ENCODE data around the gene MYO9A. TPM values are rescaled to one million over a fixed set of nuclear protein-coding genes. Genes with fewer than 3 reads are reported as not detected.

The MYO9A gene
- polyA plus RNA-seq, 4 donors, result 1.6 to 10.1 (median 2.6) TPM

DNA sequence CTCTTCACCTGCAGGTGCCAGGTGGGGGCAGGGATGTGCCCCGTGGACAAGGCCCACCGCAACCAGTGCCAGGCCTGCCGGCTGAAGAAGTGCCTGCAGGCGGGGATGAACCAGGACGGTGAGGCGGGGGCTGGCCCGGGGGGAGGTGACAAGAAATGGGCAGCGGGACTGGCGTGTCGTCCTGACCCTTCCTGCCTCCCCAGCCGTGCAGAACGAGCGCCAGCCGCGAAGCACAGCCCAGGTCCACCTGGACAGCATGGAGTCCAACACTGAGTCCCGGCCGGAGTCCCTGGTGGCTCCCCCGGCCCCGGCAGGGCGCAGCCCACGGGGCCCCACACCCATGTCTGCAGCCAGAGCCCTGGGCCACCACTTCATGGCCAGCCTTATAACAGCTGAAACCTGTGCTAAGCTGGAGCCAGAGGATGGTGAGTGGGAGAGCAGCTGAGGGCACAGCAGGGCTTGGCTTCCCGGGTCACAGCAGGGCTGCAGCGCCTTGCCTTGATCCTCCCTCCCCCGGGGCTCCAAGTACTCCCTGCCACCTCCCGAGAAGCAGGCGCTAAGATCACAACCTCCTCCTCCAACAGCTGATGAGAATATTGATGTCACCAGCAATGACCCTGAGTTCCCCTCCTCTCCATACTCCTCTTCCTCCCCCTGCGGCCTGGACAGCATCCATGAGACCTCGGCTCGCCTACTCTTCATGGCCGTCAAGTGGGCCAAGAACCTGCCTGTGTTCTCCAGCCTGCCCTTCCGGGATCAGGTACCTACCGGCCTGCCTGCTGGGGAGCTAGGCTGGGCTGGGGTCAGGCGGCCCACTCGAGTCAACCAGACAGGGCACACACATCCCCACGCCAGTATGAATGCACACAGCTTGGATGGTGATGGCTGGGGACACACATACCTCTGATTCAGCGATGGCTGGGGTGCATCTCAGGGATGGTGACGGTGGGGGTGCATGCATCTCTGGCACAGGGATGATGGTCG is 305.9 kb downstream of the MYO9A start:
- no peaks in the 10 kb centered on the region for H3K4me1 ChIP-seq (ENCODE audit: control insufficient read depth in 3 of 3, insufficient read depth in 2 of 3, low read depth in 1 of 3, low read length in 2 of 3)
- WGBS, 3 donors, result 91% methylated on average over 35 to 38 of the region's 38 CpGs
- H3K36me3 ChIP-seq (ENCODE audit: control insufficient read depth in 3 of 3, insufficient read depth in 2 of 3, low read depth in 1 of 3, low read length in 3 of 3), result no peaks in the 10 kb centered on the region
- H3K27me3 ChIP-seq (ENCODE audit: control insufficient read depth in 3 of 3, insufficient read depth in 3 of 3, low read length in 3 of 3), result peaks cover 0 to 6% (median 0%) of the 10 kb centered on the region in 3 donors
- no peak overlapping the region for H3K27ac ChIP-seq (ENCODE audit: low read depth in 1 of 3, low read length in 2 of 3)
- H3K9me3 ChIP-seq (ENCODE audit: control insufficient read depth in 2 of 2, insufficient read depth in 1 of 2, low read depth in 1 of 2, low read length in 1 of 2), result no peaks in the 10 kb centered on the region
- no peak for FAIRE-seq
- no peak overlapping the region for H3K4me3 ChIP-seq (ENCODE audit: low read depth in 1 of 3, low read length in 3 of 3)
- no peak for DNase-seq

DNA sequence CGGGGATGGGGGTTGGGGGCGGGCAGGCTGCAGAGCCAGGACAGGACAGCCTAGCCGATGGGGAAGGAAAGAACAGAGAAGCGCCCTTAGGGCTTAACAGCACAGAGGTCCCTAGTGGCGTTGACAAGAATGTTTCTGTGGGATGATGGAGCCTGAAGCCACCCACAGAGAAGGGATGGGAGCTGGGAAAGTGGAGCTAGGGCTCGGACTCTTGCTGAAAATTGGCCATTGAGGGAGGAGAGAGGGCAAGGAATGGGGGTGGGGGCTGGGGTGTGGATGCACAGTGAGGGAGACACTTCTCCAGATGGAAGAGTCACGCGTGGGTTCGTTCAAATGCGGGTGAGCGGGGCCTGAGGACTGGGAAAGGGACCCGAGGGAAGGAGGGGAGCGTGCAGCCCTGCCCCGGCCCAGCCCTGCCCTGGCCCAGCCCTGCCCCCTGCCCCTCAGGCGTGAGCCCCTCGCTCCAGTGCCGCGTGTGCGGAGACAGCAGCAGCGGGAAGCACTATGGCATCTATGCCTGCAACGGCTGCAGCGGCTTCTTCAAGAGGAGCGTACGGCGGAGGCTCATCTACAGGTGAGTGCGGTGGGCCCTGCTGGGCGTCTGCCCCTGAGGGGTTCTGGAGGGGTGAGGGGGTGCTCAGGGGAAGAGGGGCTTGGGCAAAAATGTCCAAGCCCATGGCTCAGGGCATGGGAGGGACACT is 306.8 kb downstream of the MYO9A start:
- DNase-seq (no peak), FAIRE-seq (no peak)
- no peak overlapping the region for H3K27ac ChIP-seq (ENCODE audit: low read depth in 1 of 3, low read length in 2 of 3)
- H3K4me1 ChIP-seq (ENCODE audit: control insufficient read depth in 3 of 3, insufficient read depth in 2 of 3, low read depth in 1 of 3, low read length in 2 of 3), result peaks cover 0 to 3% (median 0%) of the 10 kb centered on the region in 3 donors
- no peaks in the 10 kb centered on the region for H3K9me3 ChIP-seq (ENCODE audit: control insufficient read depth in 2 of 2, insufficient read depth in 1 of 2, low read depth in 1 of 2, low read length in 1 of 2)
- H3K36me3 ChIP-seq (ENCODE audit: control insufficient read depth in 3 of 3, insufficient read depth in 2 of 3, low read depth in 1 of 3, low read length in 3 of 3), result no peaks in the 10 kb centered on the region
- H3K27me3 ChIP-seq (ENCODE audit: control insufficient read depth in 3 of 3, insufficient read depth in 3 of 3, low read length in 3 of 3), result peaks cover 0 to 6% (median 0%) of the 10 kb centered on the region in 3 donors
- 90 to 92% (median 91%) methylated on average over 26 to 27 of the region's 27 CpGs for WGBS, 3 donors
- no peak overlapping the region for H3K4me3 ChIP-seq (ENCODE audit: low read depth in 1 of 3, low read length in 3 of 3)

DNA sequence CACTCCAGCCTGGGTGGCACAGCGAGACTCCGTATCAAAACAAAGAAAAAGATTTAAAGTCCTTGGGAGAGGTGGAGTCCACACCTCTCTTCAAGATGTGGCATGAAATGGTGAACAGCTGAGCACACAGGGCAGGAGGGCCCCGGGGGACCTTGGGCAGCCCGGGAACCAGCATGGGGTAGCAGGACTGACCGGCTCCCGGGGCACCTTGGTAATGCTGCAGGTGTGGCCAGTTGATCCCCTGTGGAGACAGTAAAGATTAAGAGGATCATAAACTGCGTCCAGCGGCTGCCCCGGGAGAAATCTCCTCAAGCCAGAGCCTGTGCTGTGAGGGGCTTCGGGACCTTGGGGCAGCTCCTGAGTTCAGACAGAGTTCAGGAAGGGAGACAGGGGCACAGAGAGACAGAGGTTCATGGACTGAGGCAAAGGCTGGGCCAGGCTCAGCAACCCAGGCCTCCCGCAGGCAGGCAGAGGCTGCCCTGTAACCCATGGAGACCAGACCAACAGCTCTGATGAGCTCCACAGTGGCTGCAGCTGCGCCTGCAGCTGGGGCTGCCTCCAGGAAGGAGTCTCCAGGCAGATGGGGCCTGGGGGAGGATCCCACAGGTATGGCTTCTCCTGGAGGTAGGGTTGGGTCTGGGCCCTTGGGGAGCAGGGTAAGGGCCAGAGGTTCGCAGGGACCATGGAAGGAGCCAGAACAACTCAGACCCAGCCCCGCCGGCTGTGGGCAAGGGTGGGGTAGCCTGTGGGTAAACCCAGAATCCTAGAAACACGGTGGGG is 307.5 kb downstream of the MYO9A start, which contains the start of gene NR2E3:
Gene NR2E3, plus strand, starts transcription at position 299 of the 780 bp plus-strand sequence. Its CDS starts 190 bp downstream, at position 489.
- FAIRE-seq, result no peak
- no peaks in the 10 kb centered on the region for H3K9me3 ChIP-seq (ENCODE audit: control insufficient read depth in 2 of 2, insufficient read depth in 1 of 2, low read depth in 1 of 2, low read length in 1 of 2)
- H3K27me3 ChIP-seq (ENCODE audit: control insufficient read depth in 3 of 3, insufficient read depth in 3 of 3, low read length in 3 of 3), result peaks cover 0 to 6% (median 0%) of the 10 kb centered on the region in 3 donors
- H3K27ac ChIP-seq (ENCODE audit: low read depth in 1 of 3, low read length in 2 of 3), result no peak within 1 kb of the TSS
- 64 to 73% (median 69%) methylated on average over 16 of the region's 16 CpGs for WGBS, 3 donors
- no peak for DNase-seq
- no peaks in the 10 kb centered on the region for H3K36me3 ChIP-seq (ENCODE audit: control insufficient read depth in 3 of 3, insufficient read depth in 2 of 3, low read depth in 1 of 3, low read length in 3 of 3)
- H3K4me1 ChIP-seq (ENCODE audit: control insufficient read depth in 3 of 3, insufficient read depth in 2 of 3, low read depth in 1 of 3, low read length in 2 of 3), result peaks cover 0 to 3% (median 0%) of the 10 kb centered on the region in 3 donors
- H3K4me3 ChIP-seq (ENCODE audit: low read depth in 1 of 3, low read length in 3 of 3), result no peak within 1 kb of the TSS

DNA sequence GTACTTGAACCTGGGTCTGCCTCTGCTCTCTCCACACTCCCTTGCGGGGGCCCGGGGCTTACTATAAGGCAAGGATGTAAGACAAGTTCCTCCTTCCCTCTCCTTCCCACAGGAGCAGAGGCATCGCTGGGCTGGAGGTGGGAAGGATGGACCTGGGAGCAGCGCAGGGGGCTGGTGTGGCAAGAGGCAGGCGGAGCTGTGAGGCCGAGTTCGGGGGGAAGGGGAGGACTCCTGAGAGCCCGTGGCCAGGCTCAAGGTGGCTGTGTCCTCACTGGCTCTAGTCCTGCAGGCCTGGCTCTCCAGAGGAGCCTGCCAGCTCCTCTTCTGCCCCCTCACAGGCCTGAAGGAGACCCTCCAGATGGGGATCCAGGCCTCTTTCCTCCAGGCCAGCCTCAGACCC is 308.6 kb downstream of the MYO9A start:
- 85 to 95% (median 89%) methylated on average over 8 of the region's 8 CpGs for WGBS, 3 donors
- H3K4me1 ChIP-seq (ENCODE audit: control insufficient read depth in 3 of 3, insufficient read depth in 2 of 3, low read depth in 1 of 3, low read length in 2 of 3), result peaks cover 0 to 3% (median 0%) of the 10 kb centered on the region in 3 donors
- no peak overlapping the region for H3K27ac ChIP-seq (ENCODE audit: low read depth in 1 of 3, low read length in 2 of 3)
- no peak for DNase-seq
- no peak for FAIRE-seq
- H3K36me3 ChIP-seq (ENCODE audit: control insufficient read depth in 3 of 3, insufficient read depth in 2 of 3, low read depth in 1 of 3, low read length in 3 of 3), result no peaks in the 10 kb centered on the region
- H3K4me3 ChIP-seq (ENCODE audit: low read depth in 1 of 3, low read length in 3 of 3), result no peak overlapping the region
- peaks cover 0 to 6% (median 0%) of the 10 kb centered on the region in 3 donors for H3K27me3 ChIP-seq (ENCODE audit: control insufficient read depth in 3 of 3, insufficient read depth in 3 of 3, low read length in 3 of 3)
- no peaks in the 10 kb centered on the region for H3K9me3 ChIP-seq (ENCODE audit: control insufficient read depth in 2 of 2, insufficient read depth in 1 of 2, low read depth in 1 of 2, low read length in 1 of 2)

DNA sequence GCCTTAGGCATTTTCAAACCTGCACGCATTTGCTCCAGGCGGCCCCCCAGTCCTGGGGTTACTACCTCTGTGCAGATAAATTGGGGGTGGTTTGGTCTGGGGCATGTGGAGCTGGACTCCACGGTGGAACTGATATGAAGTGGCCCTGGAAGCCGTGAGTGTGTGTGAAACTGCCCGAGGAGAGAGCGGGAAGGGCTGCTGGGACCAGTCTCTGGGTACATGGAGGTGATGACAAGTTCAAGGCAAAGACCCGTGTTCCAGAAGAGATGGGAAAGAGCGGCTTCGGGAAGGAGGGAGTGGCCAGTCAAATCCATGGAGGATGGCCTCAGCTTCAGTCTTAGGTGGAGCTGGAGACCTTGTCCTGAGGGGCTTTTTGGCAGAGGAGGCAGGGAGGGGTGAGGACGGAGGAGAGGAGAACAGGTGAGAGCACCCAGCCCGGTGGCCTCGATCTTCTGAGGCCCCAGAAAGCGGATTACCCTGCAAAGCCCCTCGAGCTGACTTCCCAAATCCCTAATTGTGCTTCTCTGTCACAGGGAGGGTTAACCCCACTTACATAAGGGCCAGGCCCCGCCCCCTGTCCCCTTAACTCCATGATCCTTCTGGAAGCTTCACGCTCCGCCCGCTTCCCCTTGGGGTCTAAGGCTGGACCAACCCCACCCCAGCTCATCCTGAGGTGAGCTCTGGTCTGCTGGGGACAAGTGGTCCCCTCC is 309.5 kb downstream of the MYO9A start:
- peaks cover 0 to 6% (median 0%) of the 10 kb centered on the region in 3 donors for H3K27me3 ChIP-seq (ENCODE audit: control insufficient read depth in 3 of 3, insufficient read depth in 3 of 3, low read length in 3 of 3)
- no peaks in the 10 kb centered on the region for H3K36me3 ChIP-seq (ENCODE audit: control insufficient read depth in 3 of 3, insufficient read depth in 2 of 3, low read depth in 1 of 3, low read length in 3 of 3)
- no peak overlapping the region for H3K27ac ChIP-seq (ENCODE audit: low read depth in 1 of 3, low read length in 2 of 3)
- DNase-seq (no peak), FAIRE-seq (no peak)
- 81 to 87% (median 84%) methylated on average over 15 to 18 of the region's 18 CpGs for whole genome bisulfite sequencing, 3 donors
- no peaks in the 10 kb centered on the region for H3K9me3 ChIP-seq (ENCODE audit: control insufficient read depth in 2 of 2, insufficient read depth in 1 of 2, low read depth in 1 of 2, low read length in 1 of 2)
- H3K4me1 ChIP-seq (ENCODE audit: control insufficient read depth in 3 of 3, insufficient read depth in 2 of 3, low read depth in 1 of 3, low read length in 2 of 3), result peaks cover 0 to 3% (median 0%) of the 10 kb centered on the region in 3 donors
- H3K4me3 ChIP-seq (ENCODE audit: low read depth in 1 of 3, low read length in 3 of 3), result no peak overlapping the region

DNA sequence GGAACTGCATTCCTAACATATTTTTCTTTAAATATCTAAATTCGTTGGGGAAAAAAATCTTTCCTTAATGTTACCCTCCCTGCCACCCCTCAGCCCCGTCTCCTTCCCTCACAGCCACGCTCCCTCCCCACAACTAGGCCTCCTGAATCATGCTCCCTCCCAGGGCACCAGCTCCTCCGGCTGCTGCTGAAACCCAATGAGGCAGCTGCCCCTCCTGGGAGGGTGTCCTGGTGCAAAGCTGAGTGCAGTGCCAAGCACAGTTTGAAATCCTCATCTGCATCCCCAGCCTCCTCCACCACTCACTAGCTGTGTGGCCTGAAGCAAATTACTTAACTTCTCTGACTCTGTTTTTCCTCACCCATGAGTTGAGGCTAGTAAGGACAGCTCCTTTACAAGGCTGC is 310.3 kb downstream of the MYO9A start:
- peaks cover 0 to 3% (median 0%) of the 10 kb centered on the region in 3 donors for H3K4me1 ChIP-seq (ENCODE audit: control insufficient read depth in 3 of 3, insufficient read depth in 2 of 3, low read depth in 1 of 3, low read length in 2 of 3)
- H3K27me3 ChIP-seq (ENCODE audit: control insufficient read depth in 3 of 3, insufficient read depth in 3 of 3, low read length in 3 of 3), result peaks cover 0 to 6% (median 0%) of the 10 kb centered on the region in 3 donors
- FAIRE-seq, result no peak
- H3K27ac ChIP-seq (ENCODE audit: low read depth in 1 of 3, low read length in 2 of 3), result no peak overlapping the region
- no peaks in the 10 kb centered on the region for H3K36me3 ChIP-seq (ENCODE audit: control insufficient read depth in 3 of 3, insufficient read depth in 2 of 3, low read depth in 1 of 3, low read length in 3 of 3)
- no peak for DNase-seq
- no peak overlapping the region for H3K4me3 ChIP-seq (ENCODE audit: low read depth in 1 of 3, low read length in 3 of 3)
- H3K9me3 ChIP-seq (ENCODE audit: control insufficient read depth in 2 of 2, insufficient read depth in 1 of 2, low read depth in 1 of 2, low read length in 1 of 2), result no peaks in the 10 kb centered on the region
- 72 to 84% (median 72%) methylated on average over 4 of the region's 4 CpGs for WGBS, 3 donors

DNA sequence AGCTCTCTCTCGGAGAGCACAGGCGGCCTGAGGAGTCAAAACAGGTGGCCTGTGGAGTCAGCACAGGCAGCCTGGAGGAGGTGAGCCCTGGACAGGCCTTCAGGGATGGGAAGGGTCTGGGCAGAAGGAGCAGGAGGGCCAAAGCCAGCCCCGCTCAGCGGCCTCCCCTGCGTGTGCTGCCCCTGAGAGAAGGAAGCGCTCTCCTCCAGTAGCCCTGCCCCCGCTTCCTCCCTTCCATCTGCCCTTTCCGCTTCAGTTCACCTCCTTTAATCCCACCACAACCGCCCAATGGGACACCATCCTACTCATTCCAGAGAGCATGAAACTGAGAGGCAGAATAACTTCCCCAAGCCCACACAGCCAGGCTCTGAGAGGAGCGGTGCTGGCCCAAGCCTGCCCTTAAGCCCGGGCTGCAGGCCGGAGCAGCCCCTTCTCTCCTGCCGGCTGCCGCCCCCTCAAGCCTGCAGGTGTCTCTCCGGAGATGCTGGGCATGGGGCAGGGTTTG is 310.8 kb downstream of the MYO9A start:
- no peak for FAIRE-seq
- WGBS, 3 donors, result 83 to 100% (median 90%) methylated on average over 10 to 15 of the region's 15 CpGs

More for the DNA sequence above, 310.8 kb downstream of the MYO9A start:
- no peak for DNase-seq
- H3K27ac ChIP-seq (ENCODE audit: low read depth in 1 of 3, low read length in 2 of 3), result no peak overlapping the region
- no peak overlapping the region for H3K4me3 ChIP-seq (ENCODE audit: low read depth in 1 of 3, low read length in 3 of 3)
- peaks cover 0 to 6% (median 0%) of the 10 kb centered on the region in 3 donors for H3K27me3 ChIP-seq (ENCODE audit: control insufficient read depth in 3 of 3, insufficient read depth in 3 of 3, low read length in 3 of 3)
- H3K36me3 ChIP-seq (ENCODE audit: control insufficient read depth in 3 of 3, insufficient read depth in 2 of 3, low read depth in 1 of 3, low read length in 3 of 3), result no peaks in the 10 kb centered on the region
- H3K9me3 ChIP-seq (ENCODE audit: control insufficient read depth in 2 of 2, insufficient read depth in 1 of 2, low read depth in 1 of 2, low read length in 1 of 2), result no peaks in the 10 kb centered on the region
- peaks cover 0 to 3% (median 0%) of the 10 kb centered on the region in 3 donors for H3K4me1 ChIP-seq (ENCODE audit: control insufficient read depth in 3 of 3, insufficient read depth in 2 of 3, low read depth in 1 of 3, low read length in 2 of 3)
